Measurements from ENCODE around the gene ALS2CL.

DNA sequence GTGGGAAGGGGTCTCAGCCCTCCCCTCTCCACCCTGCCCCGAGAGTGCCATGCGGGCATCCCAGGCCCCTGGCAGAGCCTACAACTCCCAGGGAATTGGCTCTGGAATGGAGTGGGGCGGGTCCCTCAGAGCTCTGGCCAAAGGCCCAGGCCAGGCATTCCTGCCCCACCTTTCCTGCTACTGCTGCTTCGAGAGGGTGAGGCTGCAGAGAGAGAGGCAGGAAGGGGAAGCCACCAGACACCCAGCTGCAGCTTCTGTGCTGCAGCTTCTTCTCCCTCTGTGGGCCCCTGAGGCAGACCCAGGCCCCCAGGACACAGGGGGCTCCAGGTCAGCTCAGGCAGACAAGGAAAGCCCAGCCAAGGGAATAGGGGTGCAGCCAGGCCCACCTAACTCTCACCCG, 2.7 kb downstream of the ALS2CL start:
- TF ChIP-seq, protein P1, sequence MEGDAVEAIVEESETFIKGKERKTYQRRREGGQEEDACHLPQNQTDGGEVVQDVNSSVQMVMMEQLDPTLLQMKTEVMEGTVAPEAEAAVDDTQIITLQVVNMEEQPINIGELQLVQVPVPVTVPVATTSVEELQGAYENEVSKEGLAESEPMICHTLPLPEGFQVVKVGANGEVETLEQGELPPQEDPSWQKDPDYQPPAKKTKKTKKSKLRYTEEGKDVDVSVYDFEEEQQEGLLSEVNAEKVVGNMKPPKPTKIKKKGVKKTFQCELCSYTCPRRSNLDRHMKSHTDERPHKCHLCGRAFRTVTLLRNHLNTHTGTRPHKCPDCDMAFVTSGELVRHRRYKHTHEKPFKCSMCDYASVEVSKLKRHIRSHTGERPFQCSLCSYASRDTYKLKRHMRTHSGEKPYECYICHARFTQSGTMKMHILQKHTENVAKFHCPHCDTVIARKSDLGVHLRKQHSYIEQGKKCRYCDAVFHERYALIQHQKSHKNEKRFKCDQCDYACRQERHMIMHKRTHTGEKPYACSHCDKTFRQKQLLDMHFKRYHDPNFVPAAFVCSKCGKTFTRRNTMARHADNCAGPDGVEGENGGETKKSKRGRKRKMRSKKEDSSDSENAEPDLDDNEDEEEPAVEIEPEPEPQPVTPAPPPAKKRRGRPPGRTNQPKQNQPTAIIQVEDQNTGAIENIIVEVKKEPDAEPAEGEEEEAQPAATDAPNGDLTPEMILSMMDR (IDR thresholded peaks at IDR 0.05), result no peak
- no peak for TF ChIP-seq POLR2A (IDR thresholded peaks at IDR 0.05)

Data from thyroid gland (tissue), 4 donors.